GM19239 (cell line): ENCODE data around the gene ABCA12.
"Not testable (repeated sequence)": the region's sequence is repeated elsewhere in the genome, so short reads cannot be mapped to it uniquely, and the experiment has no call there.

Experiments
- DNase-seq: peaks from one replicate; pipeline ENCODE4 v3.0.0; 2011; ENCODE audit warnings: low spot score; ENCODE audit not compliant: insufficient read length
- FAIRE-seq: peaks from 2 replicates; lab custom pipeline; 2011; peaks lifted over from hg19 to GRCh38; lab: Jason Lieb, UNC

ABCA12 gene

GRCh38 chr2:215138479-215138878 lies at the start of gene ABCA12:
Gene ABCA12, minus strand, starts transcription at chr2:215138626. Its CDS starts 418 bp downstream, at chr2:215138208.
- FAIRE-seq (no peak), DNase-seq (no peak)

- FAIRE-seq (no peak), DNase-seq (no peak)
Measured at GRCh38 chr2:215188078-215188477, 49.7 kb upstream of the ABCA12 start.

GRCh38 chr2:215186021-215186420 lies 47.6 kb upstream of the ABCA12 start:
- FAIRE-seq (no peak), DNase-seq (no peak)

- DNase-seq (no peak), FAIRE-seq (no peak)
Measured at GRCh38 chr2:215178121-215178520, 39.7 kb upstream of the ABCA12 start.

- DNase-seq (no peak), FAIRE-seq (no peak)
Measured at GRCh38 chr2:215171796-215172195, 33.4 kb upstream of the ABCA12 start.

- DNase-seq (no peak), FAIRE-seq (no peak)
Measured at GRCh38 chr2:215171151-215171550, 32.7 kb upstream of the ABCA12 start.

- not testable (repeated sequence) for DNase-seq, FAIRE-seq
Measured at GRCh38 chr2:215166505-215166904, 28.1 kb upstream of the ABCA12 start.

GRCh38 chr2:215163319-215163718 lies 24.9 kb upstream of the ABCA12 start:
- DNase-seq, result not testable (repeated sequence)

GRCh38 chr2:215161301-215161829 lies 22.9 kb upstream of the ABCA12 start:
- no peak for DNase-seq
- FAIRE-seq, result no peak

More at GRCh38 chr2:215163319-215163718, 24.9 kb upstream of the ABCA12 start:
- FAIRE-seq, result not testable (repeated sequence)

- DNase-seq, result no peak
- no peak for FAIRE-seq
Measured at GRCh38 chr2:215160081-215160480, 21.7 kb upstream of the ABCA12 start.

GRCh38 chr2:215156453-215156852 lies 18.0 kb upstream of the ABCA12 start:
- no peak for FAIRE-seq
- no peak for DNase-seq

GRCh38 chr2:215149894-215150293 lies 11.5 kb upstream of the ABCA12 start:
- DNase-seq (no peak), FAIRE-seq (no peak)

- FAIRE-seq (no peak), DNase-seq (no peak)
Measured at GRCh38 chr2:215149486-215149885, 11.1 kb upstream of the ABCA12 start.

GRCh38 chr2:215149060-215149459 lies 10.6 kb upstream of the ABCA12 start:
- FAIRE-seq (no peak), DNase-seq (no peak)

- DNase-seq (no peak), FAIRE-seq (no peak)
Measured at GRCh38 chr2:215145611-215146010, 7.2 kb upstream of the ABCA12 start.

GRCh38 chr2:215144106-215144875 lies 5.9 kb upstream of the ABCA12 start:
- no peak for FAIRE-seq
- DNase-seq, result no peak

GRCh38 chr2:215143458-215143857 lies 5.0 kb upstream of the ABCA12 start:
- DNase-seq (no peak), FAIRE-seq (no peak)

GRCh38 chr2:215141706-215142105 lies 3.3 kb upstream of the ABCA12 start:
- FAIRE-seq (no peak), DNase-seq (no peak)

GRCh38 chr2:215140166-215140707 lies 1.8 kb upstream of the ABCA12 start:
- DNase-seq (no peak), FAIRE-seq (no peak)

GRCh38 chr2:215137741-215138340 lies 585 bp downstream of the ABCA12 start:
- FAIRE-seq (no peak), DNase-seq (no peak)

- no peak for DNase-seq
- FAIRE-seq, result no peak
Measured at GRCh38 chr2:215137329-215137686, 1.1 kb downstream of the ABCA12 start.
